Central memory CD4-positive, alpha-beta T cell (primary cell): ENCODE results near the gene PIM3.

Experiments used
- DNase-seq: peaks from one replicate; pipeline ENCODE4 v3.0.0; 2022

Gene PIM3

DNA sequence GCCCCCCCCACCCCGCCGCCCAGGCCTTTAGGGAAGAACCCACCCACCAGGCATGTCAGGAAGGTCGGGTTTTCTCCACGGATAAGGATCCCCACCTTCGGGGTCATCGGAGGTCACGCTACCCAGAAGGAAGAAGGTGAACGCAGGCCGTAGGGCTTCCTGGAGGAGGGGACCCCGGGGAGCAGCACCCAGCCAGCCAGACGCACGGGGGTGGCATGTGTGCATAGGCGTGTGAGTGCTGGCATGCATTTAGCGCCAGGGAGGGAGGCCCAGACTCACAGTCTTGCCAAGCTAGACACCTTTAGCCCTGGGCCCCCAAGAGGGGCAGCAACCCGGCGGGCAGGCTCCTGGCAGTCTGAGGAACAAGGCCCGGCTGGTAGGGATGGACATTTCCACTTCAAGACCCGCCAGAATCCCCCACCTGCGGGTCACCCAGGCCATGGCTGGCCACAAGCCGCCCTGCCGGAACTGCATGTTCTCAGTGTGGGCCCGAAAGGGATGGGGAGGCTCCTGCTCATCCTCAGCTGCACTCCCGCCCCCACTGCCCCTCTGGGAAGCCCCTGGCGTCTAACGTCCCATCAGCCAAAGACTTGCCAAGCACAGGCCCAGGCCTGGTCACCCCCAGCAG lies 16.7 kb upstream of the PIM3 start:
- no peak for DNase-seq

DNA sequence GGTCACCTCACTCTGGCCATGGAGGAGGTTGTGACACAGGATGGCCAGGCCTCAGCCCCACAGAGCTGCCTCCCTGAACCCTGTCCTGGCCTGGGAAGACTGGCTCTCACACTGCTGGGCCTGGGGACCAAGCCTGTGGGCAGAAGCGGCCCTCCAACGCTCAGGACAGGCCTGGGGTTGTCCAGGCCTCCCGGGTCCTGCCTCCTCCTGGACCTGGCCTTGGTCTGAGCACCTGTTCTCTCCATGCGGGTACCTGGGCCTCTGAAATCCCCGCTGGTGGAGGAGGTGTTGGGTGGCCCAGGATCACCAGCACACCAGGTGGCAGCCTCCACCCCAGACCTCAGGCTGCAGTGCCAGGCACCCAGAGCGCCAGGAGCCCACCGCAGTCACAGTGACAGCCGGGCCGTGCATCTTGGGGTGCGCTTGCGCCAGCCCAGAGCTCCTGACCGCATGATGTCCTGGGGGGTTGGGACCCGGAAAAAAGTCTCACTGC lies 16.1 kb upstream of the PIM3 start:
- DNase-seq: no peak

DNA sequence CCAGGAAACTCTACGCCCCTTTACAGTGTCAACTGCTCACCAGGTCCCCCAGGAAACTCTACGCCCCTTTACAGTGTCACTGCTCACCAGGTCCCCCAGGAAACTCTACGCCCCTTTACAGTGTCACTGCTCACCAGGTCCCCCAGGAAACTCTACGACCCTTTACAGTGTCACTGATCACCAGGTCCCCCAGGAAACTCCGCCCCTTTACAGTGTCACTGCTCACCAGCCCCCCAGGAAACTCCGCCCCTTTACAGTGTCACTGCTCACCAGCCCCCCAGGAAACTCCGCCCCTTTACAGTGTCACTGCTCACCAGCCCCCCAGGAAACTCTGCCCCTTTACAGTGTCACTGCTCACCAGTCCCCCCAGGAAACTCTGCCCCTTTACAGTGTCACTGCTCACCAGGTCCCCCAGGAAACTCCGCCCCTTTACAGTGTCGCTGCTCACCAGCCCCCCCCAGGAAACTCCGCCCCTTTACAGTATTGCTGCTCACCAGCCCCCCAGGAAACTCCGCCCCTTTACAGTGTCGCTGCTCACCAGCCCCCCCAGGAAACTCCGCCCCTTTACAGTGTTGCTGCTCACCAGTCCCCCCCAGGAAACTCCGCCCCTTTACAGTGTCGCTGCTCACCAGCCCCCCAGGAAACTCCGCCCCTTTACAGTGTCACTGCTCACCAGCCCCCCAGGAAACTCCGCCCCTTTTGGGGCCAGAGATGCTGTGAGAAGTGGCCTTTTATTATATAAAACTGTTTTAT lies 15.4 kb upstream of the PIM3 start:
- DNase-seq: peak; percentile 65

DNA sequence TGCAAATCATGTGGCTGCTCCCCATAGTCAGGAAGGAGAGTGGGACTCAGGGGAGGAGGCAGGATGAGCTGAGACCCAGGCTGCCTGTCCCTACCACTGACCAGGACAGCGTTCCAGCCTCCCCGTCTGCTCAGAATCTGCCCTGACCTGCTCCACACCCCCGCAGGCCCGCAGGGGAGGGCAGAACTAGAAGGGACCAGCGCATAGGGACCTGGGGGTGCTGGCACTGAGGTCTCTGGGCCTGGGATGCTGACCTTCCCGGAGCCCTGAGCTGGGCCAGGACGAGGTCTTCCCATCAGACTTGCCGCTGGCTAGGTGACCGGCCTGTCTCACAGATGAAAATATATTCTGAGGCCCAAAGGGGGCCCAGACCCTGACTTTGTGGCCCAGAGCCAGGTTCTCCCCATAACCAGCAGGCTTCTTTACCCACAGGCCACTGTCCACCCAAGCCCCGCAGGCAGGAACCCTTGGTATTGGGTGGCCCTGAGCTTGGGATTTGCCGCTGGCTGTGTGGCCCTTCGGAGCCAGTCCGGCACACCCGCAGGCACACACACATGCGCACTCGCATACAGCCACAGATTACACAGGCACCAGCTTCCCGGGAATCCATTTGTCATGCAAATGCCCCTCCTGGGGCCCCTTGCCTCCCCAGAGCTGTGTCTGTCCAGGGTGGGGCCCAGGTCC lies 13.8 kb upstream of the PIM3 start:
- DNase-seq: no peak

DNA sequence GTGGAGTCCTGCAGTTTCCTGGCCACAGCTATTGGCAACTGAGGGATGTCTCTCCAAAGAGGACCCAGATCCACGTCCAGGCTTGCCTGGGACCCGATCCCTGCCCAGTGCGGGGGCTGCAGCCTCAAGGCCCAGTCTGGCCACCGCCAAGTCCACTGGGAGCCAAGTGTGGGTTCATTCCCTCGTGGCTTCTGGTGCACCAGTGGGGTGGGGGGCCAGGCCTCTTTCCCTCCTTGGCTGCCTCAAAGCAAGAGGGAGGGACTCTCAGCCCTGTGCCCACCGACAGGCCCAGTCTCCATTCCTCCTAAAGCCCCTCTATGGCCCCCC lies 13.3 kb upstream of the PIM3 start:
- no peak for DNase-seq

DNA sequence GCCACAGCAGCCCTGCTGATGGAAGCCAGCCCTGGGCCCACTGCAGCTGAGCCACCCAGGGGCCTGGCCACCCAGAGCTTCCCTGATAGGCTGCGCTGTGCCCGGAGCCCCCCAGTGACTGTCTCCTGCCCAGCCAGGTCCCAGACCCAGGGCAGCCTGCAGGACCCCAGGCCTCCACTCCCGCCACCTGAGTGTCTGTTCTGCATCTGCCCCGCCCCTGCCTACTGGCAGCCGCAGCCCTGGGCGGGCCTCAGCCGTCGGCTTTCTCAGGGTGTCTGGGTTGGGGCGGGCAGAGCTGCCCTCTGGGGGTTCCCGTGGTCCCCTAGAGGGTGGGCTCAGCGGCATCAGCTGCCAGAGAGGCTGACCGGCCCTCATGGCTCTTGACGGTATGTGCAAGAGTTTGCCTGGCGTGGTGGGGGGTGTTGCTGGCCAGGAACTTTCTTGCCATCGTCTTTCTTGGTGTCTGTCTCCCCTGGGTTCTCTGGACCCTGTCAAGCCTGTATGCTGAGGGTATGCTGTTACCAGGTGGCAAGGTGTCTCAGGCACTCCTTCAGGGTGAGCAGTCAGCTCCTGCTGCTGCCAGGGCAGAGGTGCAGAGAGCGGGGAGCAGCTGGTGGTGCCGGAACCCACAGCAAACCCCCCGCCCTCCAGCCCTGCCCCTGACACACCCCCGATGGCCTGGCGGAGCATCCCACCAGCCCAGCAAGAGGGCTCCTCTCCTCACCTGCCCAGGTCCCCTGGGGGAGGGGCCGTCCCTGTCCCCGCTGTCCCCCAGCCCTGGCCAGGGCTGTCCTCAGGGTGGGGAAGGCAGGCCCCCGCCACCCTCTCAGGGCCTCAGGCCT lies 12.2 kb upstream of the PIM3 start:
- DNase-seq: no peak

DNA sequence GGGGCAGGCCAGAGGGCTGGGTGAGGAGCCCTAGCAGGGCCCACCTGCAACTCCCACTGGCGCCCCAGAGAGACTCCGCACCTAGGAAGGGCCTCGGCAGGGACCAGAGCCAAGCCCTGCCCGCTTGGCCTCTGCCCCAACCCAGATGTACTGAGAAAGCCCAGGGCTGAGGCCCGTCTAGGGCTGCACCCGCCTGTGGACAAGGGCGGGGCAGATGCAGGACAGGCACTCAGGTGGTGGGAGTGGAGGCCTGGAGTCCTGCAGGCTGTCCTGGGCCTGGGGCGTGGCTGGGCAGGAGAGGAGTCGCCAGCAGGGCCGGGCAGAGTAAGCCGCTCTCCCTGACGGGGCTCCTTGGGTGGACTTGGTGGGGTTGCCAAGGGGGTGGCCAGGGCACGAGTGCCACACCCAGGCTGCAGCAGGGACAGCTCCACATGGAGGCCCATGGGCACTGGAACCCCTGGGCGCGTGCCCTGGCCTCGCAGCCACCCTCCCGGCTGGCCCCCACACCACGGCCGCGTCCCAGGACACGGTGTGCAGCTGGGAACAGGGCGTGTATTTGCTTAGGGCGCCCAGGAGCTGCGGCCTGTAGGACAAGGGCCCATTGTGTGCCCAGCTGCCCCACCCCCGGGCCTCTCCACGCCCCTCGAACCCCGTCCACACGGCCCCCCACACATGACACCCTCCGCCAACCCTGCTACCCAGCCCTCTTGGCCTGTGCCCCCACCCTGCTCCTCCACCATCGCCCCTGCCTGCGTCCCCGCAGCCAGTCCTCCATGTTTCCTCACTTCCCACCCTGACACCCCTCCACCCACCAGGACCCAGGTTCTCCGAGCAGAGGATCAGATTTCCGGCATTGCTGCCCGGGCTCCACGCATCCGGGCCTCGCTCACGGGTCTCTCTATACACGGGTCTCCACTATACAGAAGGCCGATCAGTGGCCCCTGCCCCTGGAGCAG lies 11.3 kb upstream of the PIM3 start:
- DNase-seq: no peak

DNA sequence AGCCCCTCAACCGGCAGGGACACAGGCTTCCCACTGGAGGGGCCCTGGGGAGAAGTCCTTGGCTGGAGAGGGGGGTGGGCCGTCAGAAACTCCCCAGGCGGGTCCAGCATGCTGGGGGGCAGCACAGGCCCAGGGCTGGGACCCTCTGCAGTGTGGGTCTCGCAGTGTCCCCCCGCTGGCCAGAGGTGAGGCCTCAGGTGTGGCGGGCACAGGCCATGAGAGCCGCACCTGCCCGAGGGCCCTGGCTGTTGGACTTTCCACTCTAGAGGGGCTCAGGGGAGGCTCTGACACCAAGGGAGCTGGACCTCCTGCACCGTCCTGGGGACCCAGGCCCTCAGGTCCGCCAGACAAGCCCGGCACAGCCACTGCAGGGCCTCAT lies 10.7 kb upstream of the PIM3 start:
- no peak for DNase-seq

DNA sequence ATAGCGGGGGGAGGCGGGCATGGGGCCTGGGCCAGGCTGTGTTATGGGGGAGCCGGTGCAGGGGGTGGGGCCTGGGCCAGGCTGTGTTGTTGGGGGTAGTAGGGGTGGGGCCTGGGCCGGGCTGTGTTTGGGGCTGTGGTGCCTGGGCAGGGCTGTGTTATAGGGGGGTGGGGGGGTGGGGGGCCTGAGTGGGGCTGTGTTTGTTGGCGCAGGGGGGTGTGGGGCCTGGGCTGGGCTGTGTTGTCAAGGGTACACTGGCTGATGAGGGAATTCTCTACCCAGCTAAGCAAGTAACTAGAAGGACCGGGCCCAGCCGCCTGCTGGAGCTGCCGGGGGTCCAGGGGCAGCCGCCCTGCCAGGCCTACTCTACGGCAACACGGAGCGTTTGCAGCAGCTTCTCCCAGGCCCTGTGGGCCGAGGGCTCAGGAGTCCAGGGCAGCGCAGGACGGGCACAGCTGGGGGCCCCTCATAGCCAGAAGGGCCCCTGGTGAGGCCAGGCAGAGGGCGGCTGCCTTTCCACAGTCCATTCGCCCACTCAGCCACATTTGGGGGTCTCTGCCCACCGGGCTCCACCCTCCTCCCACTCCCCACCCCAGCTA lies 10.1 kb upstream of the PIM3 start:
- DNase-seq: no peak

DNA sequence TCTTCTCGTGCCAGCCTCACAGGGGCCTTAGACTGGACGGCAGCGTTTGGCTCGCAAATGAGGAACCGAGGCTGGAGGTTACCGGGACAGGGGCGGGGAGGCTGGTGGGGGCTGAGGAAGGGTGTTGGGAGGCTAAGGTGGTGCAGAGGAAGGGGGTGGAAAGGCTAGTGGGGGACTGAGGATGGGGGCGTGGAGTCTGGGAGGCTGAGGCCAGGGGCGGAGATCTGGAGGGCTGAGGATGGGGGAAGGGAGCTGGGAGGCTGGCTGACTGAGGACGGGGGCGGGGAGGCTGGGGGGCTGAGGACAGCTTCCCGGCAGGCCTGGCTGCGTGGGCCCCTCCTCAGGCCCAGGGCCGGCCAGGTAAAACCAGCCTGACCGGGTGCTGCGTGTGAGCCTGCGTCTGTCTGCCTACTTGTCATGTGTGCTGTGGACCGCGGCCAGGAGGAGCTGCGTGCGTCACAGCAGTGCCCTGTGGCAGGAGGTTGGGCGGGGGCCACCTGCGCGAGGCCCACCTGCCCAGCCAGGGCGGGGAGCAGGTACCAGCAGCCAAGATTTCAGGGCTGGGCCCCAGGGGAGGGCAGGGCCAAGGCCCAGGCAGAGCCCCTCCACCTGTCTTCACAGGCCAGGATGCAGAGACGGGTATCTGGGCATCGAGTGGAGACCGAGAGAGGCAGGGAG lies 9.4 kb upstream of the PIM3 start:
- DNase-seq: no peak

DNA sequence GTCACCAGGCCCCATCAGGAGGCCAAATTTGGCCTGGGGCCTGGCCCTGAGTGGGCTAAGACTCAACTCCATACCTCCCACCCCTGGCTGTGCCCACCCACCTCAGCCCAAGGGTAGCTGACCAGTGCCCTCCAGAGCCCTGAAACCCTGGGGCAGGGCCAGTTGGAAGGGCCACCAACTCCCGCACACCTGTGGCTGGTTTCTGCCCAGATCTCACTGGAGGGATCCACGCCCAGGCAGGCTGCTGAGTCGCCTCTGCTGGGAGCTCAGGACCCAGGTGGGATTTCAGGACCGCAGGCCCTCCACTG lies 8.9 kb upstream of the PIM3 start:
- no peak for DNase-seq

DNA sequence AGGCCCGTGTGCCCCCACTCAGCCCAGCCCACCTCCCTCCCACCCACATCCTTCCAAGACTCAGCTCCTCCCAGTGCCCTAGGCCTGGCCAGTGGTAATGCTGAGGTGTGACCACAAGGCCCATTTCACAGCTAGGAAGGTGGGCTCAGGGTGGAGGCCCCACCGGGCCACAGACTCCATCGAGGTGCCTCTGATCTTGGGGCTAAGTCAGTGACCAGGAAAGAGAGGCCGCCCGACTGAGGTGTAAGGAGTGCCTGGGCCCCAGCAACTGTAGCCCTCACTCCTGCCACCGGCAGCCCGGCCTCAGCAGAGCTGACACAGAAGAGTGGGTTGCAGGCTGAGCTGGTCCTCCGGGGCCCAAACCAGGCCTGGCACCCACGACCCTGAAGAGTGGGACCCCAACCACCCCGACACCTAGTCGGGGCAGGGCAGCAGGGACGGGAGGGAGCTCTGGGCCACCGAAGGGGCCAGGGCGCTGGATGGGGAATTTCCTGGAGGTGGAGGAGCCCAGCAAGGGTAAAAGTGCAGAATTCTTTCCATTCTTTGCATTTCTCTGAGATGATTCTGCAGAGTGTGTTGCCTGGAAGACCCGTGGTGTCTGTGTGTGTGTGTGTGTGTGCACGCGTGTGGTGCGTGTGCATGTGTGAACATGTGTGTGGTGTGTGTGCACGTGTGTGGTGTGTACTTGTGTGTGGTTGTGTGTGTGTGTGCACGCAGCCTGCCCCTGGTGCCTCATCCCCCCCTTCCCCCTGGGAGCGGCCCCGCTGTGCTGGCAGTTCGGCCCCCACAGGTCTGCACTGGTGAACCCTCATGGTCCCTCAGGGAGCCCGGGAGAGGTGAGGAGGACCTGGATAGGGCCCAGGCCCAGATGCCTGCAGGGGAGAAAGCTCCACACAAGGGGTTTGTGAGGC lies 8.3 kb upstream of the PIM3 start:
- no peak for DNase-seq

DNA sequence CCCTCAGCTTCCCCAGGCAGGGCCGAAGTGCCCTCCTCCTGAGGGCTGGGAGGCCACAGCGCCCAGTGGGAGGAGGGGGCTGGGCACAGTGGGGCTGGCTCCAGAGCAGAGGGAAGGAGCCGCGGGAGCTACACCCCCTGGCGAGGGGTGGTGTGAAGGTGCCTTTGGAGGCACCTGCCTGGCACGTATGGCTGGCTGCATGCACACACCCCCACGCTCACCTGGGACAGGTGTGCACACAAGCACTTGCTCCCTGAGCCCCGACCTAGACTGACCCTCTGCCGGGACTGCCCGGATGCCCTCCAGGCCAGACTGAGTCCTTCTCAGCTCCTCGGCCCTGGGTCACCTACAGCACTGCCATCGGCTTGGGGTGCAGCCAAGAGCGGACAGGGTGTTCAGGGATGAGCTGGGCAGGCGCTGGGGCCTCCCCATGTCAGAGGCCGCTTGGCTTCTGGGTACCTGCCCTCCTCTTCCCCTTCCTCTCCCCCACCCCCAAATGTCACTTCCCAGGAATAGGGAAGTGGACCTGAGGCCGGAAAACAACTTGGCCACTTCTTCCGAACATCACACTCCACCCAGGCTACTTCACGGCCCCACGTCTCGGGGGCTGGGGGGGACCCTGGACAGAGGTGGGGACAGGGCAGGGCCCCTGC lies 7.4 kb upstream of the PIM3 start:
- DNase-seq: no peak

DNA sequence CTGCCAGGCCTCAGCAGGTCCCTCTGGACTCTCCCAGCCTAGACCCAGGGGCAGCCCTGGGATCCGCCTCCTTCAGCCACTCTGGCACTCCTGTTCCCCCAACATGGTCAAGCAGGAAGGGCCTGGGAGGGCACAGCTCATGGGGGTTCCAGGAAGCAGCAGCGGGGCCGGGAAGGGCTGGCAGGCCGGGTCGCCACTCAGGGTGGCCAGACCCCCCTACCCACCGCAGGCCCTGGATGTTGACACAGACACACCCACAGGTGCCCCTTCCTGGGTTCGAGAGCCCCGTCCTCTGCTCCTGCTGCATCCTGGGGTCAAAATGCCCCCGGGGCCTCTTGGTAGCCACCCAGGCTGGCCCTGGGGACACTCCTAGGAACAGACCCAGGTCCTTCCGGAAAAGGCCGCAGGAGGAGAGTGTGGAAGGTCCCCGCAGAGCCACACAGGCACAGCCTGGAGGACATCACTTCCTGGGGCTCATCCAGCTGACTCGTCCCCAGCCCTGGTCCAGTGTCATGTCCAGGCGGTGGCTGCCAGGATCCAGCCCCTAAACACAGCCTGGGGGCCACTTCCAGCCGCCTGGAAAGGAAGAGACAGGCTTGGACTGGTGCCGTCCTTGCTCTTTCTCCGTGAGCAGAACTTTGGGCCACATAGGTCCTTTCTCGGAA lies 6.8 kb upstream of the PIM3 start:
- DNase-seq: no peak

DNA sequence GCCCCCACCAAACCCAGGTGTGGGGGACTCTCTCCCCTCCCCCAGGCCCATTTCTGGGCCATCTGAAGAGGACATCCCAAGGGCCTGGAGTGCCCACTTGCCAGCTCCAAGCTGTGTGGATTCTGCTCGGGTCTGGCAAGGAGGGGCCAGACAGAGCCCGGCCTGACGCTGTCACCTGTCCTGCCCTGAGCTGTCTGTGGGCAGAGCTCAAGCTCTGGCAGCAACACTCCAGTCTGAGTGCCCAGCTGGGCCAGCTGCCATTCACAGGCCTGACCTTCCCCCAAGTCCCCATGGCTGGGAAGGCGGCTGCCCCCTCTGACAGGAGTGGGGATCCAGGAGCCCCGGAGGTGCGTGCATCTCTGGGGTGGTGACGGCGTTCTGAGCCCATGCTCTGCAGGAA lies 6.2 kb upstream of the PIM3 start:
- no peak for DNase-seq

DNA sequence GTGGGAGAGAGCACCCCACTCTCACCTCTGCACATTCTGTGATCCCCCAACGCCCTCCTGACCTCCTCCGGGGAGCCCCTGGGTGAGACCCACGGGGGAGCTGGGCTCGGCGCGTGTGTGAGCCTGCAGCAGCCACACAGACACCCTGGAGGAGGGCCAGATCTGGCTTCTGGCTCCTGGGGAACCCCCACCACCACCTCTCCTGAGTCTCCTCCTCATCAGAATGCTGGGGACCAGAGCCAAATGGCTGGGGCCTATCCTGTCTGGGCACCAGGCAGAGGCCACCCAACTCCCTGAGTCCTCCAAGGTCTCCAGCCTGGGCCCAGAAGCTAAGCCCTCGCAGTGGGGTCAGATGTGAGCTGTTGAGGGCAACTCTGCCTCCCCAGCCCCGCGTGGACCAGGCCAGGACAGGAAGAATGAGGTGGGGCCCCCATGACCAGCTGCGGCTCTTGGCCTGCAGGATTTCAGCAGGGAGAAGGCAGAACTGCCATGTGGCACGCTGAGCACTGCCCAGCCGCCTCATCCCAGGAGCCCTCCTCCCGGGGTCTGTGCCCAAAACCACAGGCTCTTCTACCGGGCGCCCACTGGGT lies 5.5 kb upstream of the PIM3 start:
- DNase-seq: no peak

DNA sequence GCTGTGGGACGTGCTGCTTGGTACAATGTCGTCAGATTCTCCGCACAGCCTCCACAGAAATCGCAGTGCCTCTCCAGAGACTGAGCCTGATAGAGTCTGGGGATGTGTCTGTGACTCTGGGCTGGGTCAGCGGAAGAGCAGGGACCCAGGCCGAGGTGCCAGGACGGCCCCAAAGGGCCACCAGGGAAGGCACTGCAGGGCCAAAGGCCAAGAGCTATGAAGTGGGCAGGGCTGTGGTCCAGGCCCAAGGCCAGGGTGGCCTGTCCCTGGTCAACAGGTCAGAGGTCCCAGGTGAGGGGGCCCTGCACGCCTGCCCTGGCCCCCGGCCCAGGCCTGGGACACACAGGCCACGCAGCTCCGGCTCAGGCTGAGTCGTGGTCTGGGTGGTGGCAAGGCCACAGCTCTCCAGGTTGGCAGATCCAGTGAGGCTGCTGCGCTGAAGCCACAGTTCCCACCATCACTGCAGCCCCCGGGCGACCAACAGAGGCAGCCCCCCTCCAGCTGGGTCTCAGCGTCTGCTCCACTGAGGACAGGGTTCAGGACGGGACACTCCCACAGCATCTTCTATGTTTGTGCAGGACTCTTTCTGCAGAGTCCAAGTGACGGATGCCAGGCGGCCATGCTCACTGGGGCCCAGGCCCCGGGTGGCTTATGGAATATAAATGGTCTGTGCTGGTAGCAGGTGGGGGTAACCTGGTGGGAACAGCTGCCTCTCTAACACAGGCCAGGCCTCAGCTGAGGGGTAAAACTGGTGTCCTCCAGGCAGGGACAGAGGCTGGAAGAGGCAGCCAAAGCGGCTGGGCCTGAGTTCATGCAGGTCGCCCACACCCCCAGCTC lies 4.8 kb upstream of the PIM3 start:
- DNase-seq: no peak

DNA sequence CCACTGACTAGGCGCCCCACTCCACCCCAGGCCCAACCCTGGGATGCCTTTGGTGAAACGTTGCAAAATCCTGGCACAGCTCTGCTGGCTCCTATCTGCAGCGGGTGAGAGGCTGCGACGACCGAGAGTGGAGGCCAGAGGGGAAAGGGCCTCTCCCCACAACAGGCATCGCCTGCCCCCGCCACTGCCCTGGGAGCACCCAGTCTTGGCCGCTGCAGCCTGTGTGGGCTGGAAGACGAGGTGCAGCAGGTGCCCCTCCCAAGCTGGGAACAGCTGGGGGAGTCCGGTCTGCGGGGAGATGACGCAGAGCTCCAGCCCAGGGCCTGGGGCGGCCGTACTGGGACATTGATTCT lies 4.2 kb upstream of the PIM3 start:
- DNase-seq: no peak
